C1 segment of cervical spinal cord (tissue), 14 donors: Measurements from ENCODE around the gene CMIP.
A peak's percentile ranks its signal among the peaks of the same experiment; 100 is the strongest.

Experiments
- DNase-seq, 14 donors: peaks; one replicate each; lab custom pipeline; 2025; lab: John Stamatoyannopoulos, UW

The CMIP gene

DNA sequence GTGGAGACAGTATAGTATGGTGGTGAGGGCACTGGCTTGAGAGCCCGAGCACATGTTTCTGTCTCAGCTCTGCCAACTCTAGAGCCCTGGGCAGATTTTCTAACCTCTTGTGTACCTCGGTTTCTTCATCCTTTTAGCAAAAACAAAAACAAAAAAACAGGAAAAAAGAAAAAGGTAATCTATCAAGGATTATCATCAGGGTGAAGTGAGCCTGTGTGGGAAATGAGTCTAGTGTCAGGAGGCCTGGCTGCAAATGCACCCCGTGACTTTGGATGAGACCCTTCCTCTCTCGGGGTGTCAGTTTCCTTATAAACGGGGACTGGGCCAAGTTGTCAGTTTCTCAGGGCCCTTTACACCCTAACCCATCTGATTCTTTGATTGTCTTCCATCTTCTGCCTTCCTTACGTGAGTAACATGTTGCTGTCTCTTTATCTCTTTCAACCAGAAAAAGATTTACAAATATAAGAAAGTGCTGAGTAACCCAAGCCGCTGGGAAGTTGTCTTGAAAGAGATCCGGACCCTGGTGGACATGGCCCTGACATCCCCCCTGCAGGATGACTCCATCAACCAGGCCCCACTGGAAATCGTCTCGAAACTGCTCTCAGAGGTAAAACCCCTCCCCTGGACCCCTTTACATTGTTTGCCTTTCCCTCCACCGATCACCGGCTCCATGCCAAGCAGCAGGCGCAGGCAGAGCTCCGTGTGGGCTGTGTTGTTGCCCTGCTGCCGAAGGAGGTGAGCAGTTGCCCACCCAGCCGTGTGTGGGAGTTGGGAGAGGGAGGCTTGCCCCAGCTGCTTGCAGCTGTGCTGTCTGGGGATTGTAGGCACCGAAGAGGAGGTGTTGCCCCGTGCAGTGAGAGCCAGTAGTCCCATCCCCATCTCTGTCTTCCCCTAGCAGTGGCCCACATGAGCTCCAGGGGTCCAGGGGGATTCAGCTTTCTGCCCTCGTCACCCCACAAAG lies 207.4 kb downstream of the CMIP start:
- no peak for DNase-seq

DNA sequence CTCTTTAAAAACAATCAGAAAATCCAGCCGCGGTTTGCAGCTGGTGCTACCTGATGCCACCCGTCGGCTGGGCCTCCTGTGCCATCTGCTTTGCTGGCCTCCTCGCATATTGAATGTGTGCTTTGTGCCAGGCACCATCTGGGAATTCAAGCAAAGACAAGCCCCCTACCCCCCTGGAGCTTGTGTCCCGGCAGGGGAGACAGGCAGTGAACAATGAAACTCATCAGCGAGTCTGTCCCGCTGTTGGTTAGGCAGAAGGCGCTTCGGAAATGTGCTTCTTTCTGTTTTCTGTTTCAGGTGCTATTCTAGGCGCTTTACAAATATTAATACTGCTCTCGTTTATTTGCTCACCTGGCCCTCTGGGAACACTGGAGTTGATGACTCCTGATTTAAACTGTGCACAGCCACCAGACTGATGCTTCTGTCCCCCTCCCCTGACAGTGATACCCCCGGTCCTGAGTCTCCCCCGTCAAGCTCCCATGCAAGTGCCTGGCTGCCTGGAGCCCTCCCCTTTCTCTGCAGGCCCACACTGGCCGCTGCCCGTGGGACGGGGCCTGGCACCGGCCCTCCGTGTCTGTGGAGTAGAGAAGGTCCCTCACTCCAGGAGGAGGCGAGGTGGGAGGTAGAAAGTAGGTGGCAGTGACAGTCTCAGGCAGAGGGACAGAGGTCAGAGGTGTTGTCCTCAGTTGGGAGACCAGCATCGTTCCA lies 208.3 kb downstream of the CMIP start:
- no peak for DNase-seq

DNA sequence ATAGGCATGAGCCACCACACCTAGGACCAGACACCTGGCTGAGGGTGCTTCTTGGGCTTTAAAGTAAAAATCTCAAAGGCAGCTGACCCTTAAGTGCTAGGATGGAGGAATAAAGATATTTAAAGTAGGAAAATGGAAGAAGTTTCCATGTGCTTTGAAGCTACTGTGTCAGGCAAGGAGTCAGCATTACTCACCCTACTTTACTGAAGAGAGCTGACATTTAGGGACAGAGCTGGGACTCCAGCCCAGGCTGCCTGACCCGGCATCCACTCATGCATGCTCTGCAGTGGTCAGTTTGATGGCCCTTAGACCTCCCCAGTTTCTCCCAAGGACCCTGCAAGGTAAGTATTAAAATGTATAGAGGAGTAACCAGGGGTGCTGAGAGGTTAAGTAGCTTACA lies 209.7 kb downstream of the CMIP start:
- no peak for DNase-seq

DNA sequence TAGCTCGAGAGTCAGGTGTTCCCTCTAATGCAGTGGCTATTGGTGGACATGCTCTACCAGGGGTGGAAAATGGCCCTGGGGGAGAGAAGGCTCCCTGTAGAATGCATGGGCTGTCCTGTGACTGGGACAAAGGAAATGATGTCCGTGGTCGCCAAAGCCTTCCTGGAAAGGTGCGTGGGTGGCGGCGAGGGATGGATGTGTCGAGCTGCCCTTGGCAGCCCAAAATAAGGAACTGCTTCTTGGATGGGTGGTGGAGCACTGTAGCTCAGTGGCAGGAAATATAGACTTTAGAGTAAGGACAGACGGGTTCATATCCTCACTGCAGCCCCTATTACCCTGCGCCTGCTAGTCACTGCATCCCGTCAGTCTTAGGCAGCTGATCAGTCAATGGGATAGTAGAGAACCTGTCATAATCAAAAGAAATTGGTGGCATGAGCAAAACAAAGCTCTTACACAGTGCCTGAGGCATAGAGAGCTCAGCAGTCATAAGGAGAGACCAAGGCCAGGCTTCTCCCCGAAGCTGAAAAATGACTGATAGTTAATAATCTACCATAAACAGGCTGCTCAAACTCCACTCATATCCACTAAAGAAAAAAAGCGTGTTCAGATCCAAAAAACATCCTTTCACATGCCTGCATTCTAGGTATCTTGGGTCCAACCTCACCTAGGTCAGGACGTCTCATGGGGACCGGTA lies 211.0 kb downstream of the CMIP start:
- no peak for DNase-seq

DNA sequence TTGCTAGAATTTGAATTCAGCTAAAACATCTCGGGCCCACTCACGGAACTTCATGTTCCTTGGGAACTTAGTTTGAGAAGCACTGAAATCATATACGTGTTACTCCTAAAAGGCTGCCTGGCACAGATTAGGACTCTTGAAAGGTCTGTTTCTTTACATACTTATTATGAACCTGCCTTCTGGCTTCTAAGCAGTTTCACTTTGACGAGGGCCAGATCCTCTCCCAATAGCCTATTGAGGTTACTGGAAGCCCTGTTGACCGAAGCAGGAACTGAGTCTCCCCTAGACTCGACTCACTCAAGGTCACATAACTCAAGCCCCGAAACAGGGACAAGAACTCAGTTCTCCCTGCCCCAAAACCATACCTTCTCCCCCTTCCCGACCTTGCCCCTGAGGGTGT lies 212.6 kb downstream of the CMIP start:
- DNase-seq: no peak

DNA sequence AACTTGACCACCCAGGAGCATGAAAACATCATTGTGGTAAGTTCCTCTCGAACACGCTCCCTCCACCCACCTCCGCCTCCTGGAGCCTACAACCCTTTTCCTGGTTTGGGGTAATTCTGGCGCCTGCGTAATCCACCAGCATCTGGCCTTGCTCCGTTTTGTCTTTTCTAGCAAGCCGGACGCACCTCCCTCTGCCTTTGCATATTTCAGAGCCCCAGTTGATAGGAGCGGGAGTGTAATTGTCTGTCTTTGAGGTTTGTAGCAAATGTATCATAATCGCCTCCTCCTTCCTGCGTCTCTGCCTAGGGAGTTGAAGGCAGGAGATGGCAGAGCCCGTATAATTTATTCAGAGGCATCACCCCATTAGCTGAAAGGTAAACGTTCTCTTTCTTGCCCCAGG lies 213.2 kb downstream of the CMIP start:
- no peak for DNase-seq

DNA sequence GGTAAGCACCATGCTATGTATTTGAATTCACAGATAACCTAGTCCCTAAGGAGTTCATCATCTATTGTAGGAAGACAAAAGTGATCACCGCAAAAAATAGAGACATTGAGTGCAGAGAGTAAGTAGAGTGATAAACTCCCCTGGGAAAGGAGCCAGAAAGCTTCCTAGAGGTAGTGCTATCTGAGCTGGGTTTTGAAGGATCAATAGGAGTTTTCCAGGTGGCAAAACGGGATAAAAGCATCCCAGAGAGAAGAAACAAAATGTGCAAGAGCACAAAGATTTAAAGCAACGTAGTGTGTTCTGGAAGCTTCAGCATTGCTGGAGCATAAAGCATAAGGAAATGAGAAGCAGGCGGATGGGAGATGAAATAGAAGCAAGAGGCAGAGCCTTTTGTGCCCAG lies 213.8 kb downstream of the CMIP start:
- DNase-seq: no peak

DNA sequence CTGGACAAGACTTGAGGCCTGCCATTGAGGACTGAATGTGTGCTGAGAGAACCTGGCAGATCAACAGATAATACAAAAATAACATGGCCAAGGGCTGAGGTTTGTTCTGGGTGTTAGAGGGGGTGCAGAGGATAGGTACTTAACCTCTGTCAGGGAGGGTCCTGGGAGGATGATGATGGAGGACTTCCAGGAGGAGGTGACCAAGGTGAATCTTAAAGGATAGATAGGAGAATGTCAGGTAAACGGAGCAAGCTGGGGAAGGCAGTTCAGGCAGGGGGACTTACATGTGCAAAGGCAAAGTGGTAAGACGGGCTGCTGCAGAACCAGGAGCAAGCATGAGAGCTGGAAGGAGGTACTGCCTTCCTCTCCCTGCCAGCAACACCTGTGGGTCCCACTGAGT lies 214.6 kb downstream of the CMIP start:
- DNase-seq: no peak

DNA sequence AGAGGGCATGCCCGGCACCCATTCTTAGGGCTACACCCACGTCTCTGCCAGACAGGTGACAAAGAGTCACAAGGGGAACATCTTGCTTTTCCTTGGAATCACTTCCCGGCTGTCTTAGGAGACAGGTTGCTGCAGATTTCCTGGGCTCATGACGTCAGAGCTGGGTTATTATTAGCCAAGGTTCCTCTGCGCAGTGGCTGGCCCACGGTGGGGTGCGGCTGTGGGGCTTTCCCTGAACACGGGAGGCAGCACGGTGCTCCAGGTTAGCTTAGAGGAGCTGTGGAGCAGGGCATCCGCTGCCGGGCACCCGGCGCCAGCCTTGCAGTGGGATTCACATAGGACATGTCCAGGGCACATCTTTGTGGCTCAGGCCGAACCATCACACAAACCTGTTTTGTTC lies 216.5 kb downstream of the CMIP start:
- DNase-seq: no peak

DNA sequence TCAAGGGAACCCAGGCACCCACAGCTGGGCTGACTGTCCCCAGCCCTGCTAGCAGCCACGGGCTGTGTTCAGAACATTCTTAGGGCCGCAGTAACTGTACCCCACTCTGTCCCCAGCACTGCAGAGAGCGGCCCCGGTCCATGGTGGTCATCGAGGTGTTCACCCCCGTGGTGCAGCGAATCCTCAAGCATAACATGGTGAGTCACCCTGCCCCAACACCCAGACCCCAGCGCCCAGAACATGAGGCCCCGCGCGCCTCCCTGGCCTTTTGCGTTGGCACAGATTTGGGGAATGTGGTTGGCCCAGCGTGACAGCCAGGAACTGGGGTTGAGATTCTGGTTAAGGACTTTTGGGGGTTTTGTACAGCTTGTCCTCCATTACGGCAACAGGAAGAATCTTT lies 219.5 kb downstream of the CMIP start:
- no peak for DNase-seq

DNA sequence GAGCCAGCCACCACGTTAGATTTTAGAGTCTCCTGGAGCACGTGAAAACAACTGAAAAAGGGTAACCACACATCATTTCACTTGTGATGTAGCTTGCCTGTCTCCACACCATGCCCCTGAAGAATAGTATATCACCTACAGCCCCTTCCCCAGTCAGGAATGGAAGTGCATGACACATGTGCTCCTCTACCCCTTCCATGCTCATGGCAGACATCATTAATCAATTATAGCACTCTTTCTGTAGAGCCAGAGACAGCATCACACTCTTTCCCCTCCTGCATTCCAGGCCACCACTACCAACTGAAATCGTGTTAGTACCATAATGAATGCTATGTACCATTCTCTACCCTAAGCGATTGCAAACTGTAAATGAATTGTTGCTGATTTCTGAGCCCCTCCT lies 221.0 kb downstream of the CMIP start:
- no peak for DNase-seq

DNA sequence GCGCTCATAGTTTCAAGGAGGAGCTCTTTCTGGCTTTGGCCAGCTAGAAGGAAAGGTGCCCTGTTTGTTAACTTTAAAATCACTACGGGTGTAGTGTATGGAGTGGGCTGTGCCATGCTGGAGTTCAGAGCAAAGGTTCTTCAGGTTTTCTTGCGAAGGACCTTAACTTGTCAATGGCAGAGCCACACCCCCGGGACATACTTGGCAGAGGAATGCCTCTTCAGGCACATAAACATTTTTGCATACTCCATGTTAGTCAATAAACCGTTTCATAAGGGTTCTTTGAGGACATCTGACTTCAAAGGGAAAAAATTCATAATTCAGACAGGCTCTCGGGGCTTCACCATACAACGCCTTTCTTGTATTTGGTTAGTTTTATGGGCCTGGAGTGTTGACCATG lies 221.5 kb downstream of the CMIP start:
- no peak for DNase-seq

DNA sequence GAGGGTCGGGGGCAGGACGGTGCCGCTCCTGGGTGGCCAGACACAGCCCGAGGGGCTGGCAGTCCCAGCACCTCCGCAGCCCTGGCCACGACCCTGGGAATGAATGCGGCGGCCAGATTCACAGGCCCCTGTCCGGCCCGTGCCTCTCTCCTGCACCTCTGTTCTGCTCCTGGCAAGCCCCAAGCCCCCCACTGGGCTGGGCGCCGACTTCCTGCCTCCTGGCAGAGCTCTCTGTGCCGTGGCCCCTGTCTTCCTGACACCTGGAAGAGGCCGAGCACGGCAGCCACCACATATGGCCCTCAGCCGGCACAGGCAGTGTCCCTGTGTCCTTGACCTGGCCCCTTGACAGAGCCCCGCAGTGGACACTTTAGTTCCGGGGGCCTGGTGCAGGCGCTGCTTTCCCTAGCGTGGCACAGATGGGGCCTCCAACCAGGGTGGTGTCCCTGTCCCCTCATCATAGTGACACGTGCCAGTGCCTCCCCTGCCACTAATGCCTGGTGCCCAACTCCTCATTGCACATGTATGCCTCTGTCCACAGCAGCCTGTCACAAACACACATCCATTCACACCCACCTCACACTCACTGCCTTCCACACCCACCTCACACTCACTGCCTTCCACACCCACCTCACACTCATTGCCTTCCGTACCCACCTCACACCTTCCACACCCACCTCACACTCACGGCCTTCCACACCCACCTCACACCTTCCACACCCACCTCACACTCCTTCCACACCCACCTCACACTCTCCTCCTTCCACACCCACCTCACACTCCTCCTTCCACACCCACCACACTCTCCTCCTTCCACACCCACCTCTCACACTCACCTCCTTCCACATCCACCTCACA lies 223.9 kb downstream of the CMIP start:
- DNase-seq: no peak

DNA sequence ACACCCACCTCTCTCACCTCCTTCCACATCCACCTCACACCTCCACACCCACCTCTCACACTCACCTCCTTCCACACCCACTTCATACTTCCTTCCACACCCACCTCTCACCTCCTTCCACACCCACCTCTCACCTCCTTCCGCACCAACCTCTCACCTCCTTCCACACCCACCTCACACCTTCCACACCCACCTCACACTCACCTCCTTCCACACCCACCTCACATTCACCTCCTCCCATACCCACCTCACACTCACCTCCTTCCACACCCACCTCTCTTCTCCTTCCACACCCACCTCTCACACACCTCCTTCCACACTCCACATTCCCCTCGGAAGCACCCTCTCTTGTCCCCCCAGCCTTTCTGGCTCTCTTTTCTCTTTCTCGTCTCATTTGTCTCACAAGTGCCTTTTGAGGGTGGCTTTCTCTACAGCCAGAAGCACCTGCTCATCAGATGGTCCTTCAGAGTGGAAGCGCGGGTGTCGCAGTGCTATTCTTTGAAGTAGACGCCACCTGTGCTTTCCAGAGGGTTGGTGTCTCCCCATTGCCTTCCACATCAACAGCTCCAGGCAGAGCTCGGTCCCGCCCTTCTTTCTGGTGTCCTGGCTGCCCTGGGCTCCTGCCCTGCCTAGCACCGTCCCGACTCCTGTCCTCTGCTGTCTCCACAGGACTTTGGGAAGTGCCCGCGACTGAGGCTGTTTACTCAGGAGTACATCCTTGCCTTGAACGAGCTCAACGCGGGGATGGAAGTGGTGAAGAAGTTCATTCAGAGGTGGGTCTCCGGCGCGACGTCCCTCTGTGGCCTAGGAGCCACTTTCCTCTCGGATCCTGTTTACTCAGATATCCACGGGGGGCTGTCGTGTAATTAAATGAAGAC lies 225.1 kb downstream of the CMIP start:
- DNase-seq: no peak

DNA sequence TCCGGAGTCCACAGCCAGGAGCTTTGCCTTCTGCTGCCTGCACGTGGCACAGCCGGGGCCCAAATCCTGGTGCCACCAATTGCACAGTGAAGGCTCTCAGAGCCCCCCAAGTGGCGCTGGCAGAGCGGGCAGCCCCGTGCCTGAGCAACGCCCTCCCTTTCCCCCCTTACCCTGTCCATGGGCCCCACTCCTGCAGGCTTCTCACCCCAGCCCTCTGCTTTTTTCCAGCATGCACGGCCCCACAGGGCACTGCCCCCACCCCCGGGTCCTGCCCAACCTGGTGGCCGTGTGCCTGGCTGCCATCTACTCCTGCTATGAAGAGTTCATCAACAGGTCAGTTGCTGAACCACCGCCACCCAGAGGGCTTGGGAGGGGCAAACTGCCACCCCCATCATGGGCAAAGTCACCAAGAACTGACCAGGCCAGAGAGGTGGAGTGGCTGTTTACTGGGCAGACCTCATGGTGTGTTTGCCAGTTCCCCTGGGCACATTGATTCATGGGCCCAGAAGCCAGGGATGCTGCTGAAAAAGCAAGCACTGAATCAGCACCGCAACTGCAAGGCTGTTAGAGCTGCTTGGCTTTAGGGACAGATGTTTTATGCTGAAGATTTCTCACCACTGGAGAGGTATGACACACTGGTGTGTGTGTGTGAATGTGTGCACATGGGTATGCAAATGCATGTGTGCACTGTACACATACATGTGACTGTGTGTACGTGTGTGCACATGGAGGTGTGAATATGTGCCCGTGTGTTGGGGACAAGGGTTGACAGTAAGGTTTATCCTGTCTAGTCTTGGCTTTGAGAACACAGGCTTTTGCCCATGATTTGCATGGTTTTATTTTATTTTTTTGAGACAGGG lies 227.4 kb downstream of the CMIP start:
- DNase-seq: peak in 3 of 14 donors; percentile 10 to 21 (median 12)

DNA sequence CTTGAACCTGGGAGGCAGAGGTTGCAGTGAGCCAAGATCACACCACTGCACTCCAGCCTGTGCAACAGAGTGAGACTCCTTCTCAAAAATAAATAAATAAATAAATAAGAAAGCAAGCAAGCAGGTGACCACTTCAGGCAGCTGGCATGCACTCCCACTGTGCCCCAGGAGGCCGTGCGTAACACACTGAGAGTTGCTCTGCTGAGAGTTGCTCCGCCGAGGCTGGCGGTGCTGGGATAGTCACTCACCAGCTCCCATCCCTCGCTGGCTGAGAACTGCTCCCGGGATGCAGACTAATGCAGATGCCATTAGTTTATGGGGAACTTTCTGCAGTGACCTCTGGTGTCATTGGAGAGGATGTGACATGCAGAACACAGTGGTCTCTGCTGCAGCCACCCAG lies 228.8 kb downstream of the CMIP start:
- DNase-seq: no peak

DNA sequence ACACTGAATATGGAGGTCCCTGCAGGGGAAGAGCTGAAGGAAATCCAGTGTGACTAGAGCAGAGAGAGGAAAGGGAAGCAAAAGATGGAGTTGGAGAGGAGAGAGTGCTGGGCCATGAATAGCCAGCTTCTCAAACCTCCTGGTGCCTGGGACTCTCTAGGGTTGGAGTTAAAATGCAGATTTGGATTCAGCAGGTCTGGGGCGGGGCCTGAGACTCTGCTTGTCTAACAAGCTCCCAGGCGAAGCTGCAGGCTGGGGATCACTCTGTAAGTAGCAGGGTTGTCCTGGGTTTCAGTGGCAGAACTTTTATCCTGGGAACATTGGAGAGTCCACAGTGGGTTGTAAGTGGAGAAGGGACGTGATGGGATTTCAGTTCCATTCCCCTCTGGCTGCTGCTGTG lies 231.1 kb downstream of the CMIP start:
- DNase-seq: no peak

DNA sequence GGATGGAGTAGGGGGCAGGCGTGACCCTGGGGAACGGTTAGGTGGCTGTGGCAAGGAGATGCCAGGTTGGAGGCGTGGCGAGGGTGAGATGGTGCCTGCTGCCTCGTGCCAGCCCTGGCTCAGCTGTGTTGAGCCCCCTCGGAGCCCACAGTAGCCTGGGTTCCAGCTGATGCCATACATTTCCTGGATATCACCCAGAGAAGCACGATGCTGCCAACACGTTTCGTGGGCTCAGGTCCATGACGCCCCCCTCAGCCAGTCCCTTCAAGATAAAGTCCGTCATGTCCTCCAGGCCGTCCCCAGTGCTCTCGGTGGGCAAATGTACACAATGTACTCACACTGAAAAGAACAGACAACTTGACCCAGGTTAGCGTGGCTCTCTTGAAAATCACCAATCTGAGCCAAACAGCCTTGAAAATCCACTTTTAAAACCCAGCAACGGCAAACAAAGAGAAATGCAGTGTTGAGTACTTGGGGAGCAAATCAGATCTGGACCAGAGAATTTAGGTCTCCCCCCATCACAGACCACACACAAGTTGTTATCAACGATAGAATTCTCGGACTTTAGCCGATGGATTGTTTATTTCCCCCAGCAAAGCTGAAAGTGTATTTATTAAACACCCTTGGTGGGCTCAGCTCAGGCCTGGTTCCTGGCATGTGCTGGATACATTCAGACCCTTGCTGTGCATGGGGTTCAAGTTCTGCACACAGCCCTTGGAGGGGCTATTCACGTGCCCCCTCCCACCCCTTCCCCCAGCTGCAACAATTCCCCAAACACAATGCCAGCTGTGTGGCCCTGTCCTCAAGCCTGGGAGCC lies 231.7 kb downstream of the CMIP start:
- DNase-seq: no peak
